HG02970 (cell line): Measurements from ENCODE around the gene FGF12.
"Not testable (repeated sequence)": the region's sequence is repeated elsewhere in the genome, so short reads cannot be mapped to it uniquely, and the experiment has no call there.

Source experiments
- ATAC-seq: cut with Tn5 transposase; IDR thresholded peaks from one replicate; pipeline ENCODE4 v1.9.1; 2021; ENCODE audit warnings: mild to moderate bottlenecking, moderate library complexity, moderate number of reproducible peaks; ENCODE audit not compliant: unreplicated experiment, low FRiP score

The FGF12 gene

GRCh38 chr3:192607798-192608197, 119.5 kb downstream of the FGF12 start:
- ATAC-seq = no peak

GRCh38 chr3:192597913-192598312, 129.4 kb downstream of the FGF12 start:
- ATAC-seq = no peak

- ATAC-seq = no peak
Observed at GRCh38 chr3:192597506-192597905, 129.8 kb downstream of the FGF12 start.

- ATAC-seq = no peak
Observed at GRCh38 chr3:192578729-192579128, 148.6 kb downstream of the FGF12 start.

- no peak for ATAC-seq
Observed at GRCh38 chr3:192577811-192578210, 149.5 kb downstream of the FGF12 start.

- no peak for ATAC-seq
Observed at GRCh38 chr3:192577271-192577670, 150.1 kb downstream of the FGF12 start.

- ATAC-seq = not testable (repeated sequence)
Observed at GRCh38 chr3:192576704-192577103, 150.6 kb downstream of the FGF12 start.

- no peak for ATAC-seq
Observed at GRCh38 chr3:192575879-192576506, 151.3 kb downstream of the FGF12 start.

GRCh38 chr3:192573240-192573639, 154.1 kb downstream of the FGF12 start:
- no peak for ATAC-seq

- ATAC-seq = no peak
Observed at GRCh38 chr3:192570821-192571791, 156.2 kb downstream of the FGF12 start.

GRCh38 chr3:192570315-192570714, 157.0 kb downstream of the FGF12 start:
- no peak for ATAC-seq

GRCh38 chr3:192566706-192567290, 160.5 kb downstream of the FGF12 start:
- ATAC-seq = peak; percentile 82

- ATAC-seq = no peak
Observed at GRCh38 chr3:192564611-192565010, 162.7 kb downstream of the FGF12 start.

- no peak for ATAC-seq
Observed at GRCh38 chr3:192563417-192563816, 163.9 kb downstream of the FGF12 start.

GRCh38 chr3:192553707-192554106, 173.6 kb downstream of the FGF12 start:
- no peak for ATAC-seq

- ATAC-seq = no peak
Observed at GRCh38 chr3:192550356-192550755, 177.0 kb downstream of the FGF12 start.

GRCh38 chr3:192545333-192545732, 182.0 kb downstream of the FGF12 start:
- no peak for ATAC-seq

- ATAC-seq = no peak
Observed at GRCh38 chr3:192543163-192543562, 184.2 kb downstream of the FGF12 start.

- no peak for ATAC-seq
Observed at GRCh38 chr3:192516820-192517219, 210.5 kb downstream of the FGF12 start.

- ATAC-seq = no peak
Observed at GRCh38 chr3:192515664-192516045, 211.7 kb downstream of the FGF12 start.
